ENCODE results near the gene CDC42BPG. TPM values are rescaled to one million over a fixed set of nuclear protein-coding genes. Genes with fewer than 3 reads are reported as not detected.
A peak's percentile ranks its signal among the peaks of the same experiment; 100 is the strongest.

The CDC42BPG gene
- total RNA-seq, 1 experiment from 2014 or later: 24.9 TPM

GRCh38 chr11:64871492-64871891 is 27.0 kb upstream of the CDC42BPG start:
- WGBS (ENCODE audit: extremely low coverage, insufficient read length, low lambda C conversion rate): no CpG with 5 or more reads among the region's 3 CpGs
- H2BK20ac ChIP-seq (ENCODE audit: low read depth, low read length, poor library complexity, severe bottlenecking): no peak overlapping the region
- no peak overlapping the region for H3K18ac ChIP-seq (ENCODE audit: insufficient read length, low read depth, low read length)
- no peak overlapping the region for H2AFZ ChIP-seq (ENCODE audit: low read length)
- no peak overlapping the region for H3K56ac ChIP-seq (ENCODE audit: insufficient read length, low read depth, low read length)
- no peak overlapping the region for H2BK12ac ChIP-seq (ENCODE audit: insufficient read length, low read depth, low read length)
- H4K8ac ChIP-seq (replicated peaks; ENCODE audit: insufficient read length, low read depth, low read length): no peak overlapping the region
- H3K27me3 ChIP-seq (ENCODE audit: insufficient read depth, low read length): no peaks in the 10 kb centered on the region
- H3K4ac ChIP-seq (ENCODE audit: low read depth, low read length): no peak overlapping the region
- Mint-ChIP-seq H3K4me1 (peaks cover 0 to 4% of the 10 kb centered on the region in 2 experiments; a peak in 2 of 4 replicates), H3K27me3 (ENCODE audit: low read depth) (no peaks in the 10 kb centered on the region), H3K36me3 (ENCODE audit: insufficient read depth in 1 of 3, low read depth in 3 of 3) (peaks cover 4 to 14% (median 8%) of the 10 kb centered on the region in 3 experiments; a peak in 6 of 7 replicates), H3K9me3 (no peaks in the 10 kb centered on the region), H3K4me3 (no peak overlapping the region), H3K27ac (0 out of 7 replicates have a peak overlapping the region, but pooled peaks of 1 of the 3 experiments have one; percentile 58)
- no peak overlapping the region for H3K23ac ChIP-seq (ENCODE audit: insufficient read length, low read depth, low read length)
- H3K4me1 ChIP-seq (ENCODE audit: insufficient read depth, low read length): no peaks in the 10 kb centered on the region
- DNase-seq: no peak
- no peak overlapping the region for H3K9ac ChIP-seq (ENCODE audit: extremely low read depth, insufficient read length, low read length)
- H3T11ph ChIP-seq (ENCODE audit: low read length): no peak overlapping the region
- no peak overlapping the region for H2BK120ac ChIP-seq (ENCODE audit: low read depth, low read length, poor library complexity, severe bottlenecking)
- H2BK15ac ChIP-seq (ENCODE audit: low read depth, low read length): no peak overlapping the region
- no peaks in the 10 kb centered on the region for H4K20me1 ChIP-seq (ENCODE audit: control insufficient read depth, insufficient read depth, insufficient read length)
- no peak overlapping the region for H3K4me2 ChIP-seq (ENCODE audit: insufficient read depth, insufficient read length, low read length)
- H2BK5ac ChIP-seq (ENCODE audit: insufficient read length, low read length): no peak overlapping the region
- H4K5ac ChIP-seq (ENCODE audit: insufficient read length, low read depth, low read length): no peak overlapping the region
- no peak overlapping the region for H3K27ac ChIP-seq (ENCODE audit: insufficient read length, low read depth, low read length)
- H3K14ac ChIP-seq (ENCODE audit: insufficient read depth, low read length): no peak overlapping the region
- no peak for TF ChIP-seq CTCF (conservative IDR thresholded peaks at IDR 0.05)
- no peaks in the 10 kb centered on the region for H3K23me2 ChIP-seq (ENCODE audit: insufficient read length, low read depth, low read length, poor library complexity, severe bottlenecking)
- no peaks in the 10 kb centered on the region for H3K79me1 ChIP-seq (ENCODE audit: insufficient read depth, low read depth, low read length, poor library complexity, severe bottlenecking)
- no peaks in the 10 kb centered on the region for H3K9me3 ChIP-seq (ENCODE audit: control insufficient read depth, low read depth, low read length)
- no peak overlapping the region for H2AK5ac ChIP-seq (ENCODE audit: insufficient read length, low read length)
- no peaks in the 10 kb centered on the region for H3K79me2 ChIP-seq (ENCODE audit: insufficient read depth, low read length)
- H4K91ac ChIP-seq (ENCODE audit: insufficient read length, low read depth, low read length): no peak overlapping the region
